AG10803 (cell line): Measurements from ENCODE around the gene FAM131B.
A peak's percentile ranks its signal among the peaks of the same experiment; 100 is the strongest.

Source experiments
- DNase-seq: peaks from one replicate; pipeline ENCODE4 v3.0.0; 2010; ENCODE audit warnings: low read depth
- H3K4me3 ChIP-seq: 2 replicates; pipeline ENCODE4 v1.5.1; 2011; ENCODE audit warnings: mild to moderate bottlenecking, low read length, control low read depth
- CTCF ChIP-seq: conservative IDR thresholded peaks from 2 replicates; pipeline ENCODE4 v1.5.1; 2011; ENCODE audit warnings: mild to moderate bottlenecking, low read length, control low read depth, inconsistent platforms

FAM131B gene

GRCh38 chr7:143361552-143362130, 872 bp downstream of the FAM131B start:
- no peak for TF ChIP-seq CTCF
- peak overlapping the region; percentile 61 for H3K4me3 ChIP-seq
- DNase-seq: no peak

GRCh38 chr7:143360788-143361551, 1.5 kb downstream of the FAM131B start:
- no peak for TF ChIP-seq CTCF
- DNase-seq: no peak
- no peak overlapping the region for H3K4me3 ChIP-seq

- TF ChIP-seq CTCF: no peak
- no peak overlapping the region for H3K4me3 ChIP-seq
- DNase-seq: no peak
These were observed 2.7 kb downstream of the FAM131B start for GRCh38 chr7:143359771-143360353.

- no peak overlapping the region for H3K4me3 ChIP-seq
- DNase-seq: no peak
- TF ChIP-seq CTCF: no peak
These were observed 3.9 kb downstream of the FAM131B start for GRCh38 chr7:143358626-143359025.

- H3K4me3 ChIP-seq: no peak overlapping the region
- DNase-seq: no peak
- TF ChIP-seq CTCF: no peak
These were observed 6.0 kb downstream of the FAM131B start for GRCh38 chr7:143356414-143357050.

- DNase-seq: no peak
- TF ChIP-seq CTCF: no peak
- H3K4me3 ChIP-seq: no peak overlapping the region
These were observed 6.8 kb downstream of the FAM131B start for GRCh38 chr7:143355450-143356385.
